ENCODE data around the gene TSC22D4. TPM values are rescaled to one million over a fixed set of nuclear protein-coding genes. Genes with fewer than 3 reads are reported as not detected.

The TSC22D4 gene
- polyA plus RNA-seq, 1 experiment = 10.2 TPM

DNA sequence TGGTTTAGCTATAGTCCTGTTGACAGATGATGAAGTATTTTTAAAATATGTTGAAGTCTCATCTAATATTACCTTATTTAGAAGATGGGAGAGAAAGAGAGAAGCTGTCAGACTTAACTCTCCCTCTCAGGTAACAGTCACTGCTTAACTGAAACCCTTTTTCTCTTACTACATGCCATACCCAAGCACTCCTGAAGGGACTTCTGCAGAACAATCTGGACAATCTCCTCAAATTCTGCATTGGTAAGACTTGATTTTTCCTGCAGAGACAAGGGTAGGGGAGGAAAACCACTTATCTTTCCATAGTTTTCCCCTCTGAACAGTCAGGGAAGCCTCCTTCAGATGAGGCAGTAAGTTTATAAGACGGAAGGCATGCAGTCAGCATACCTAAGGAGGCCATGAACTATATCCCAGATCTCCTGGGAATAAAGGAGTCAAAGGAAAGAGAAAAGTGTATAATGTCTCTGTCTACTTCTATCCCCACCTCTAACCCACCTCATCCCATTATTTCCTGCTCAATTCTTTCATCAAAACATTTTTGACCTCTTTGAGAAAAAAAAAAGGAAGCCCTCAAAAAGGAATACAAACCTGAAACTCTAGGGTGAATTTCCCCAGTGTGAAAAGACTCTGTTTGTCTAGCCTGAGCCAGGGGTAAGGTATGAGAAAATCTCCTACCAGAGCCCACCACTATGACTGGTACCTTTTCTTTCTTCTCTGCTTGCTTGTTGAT lies 59.9 kb downstream of the TSC22D4 start:
- POLR2A ChIA-PET = interaction anchor here (1.4 kb wide), 1 partner anchor 9 kb away, joined by 9 read pairs; the partner anchor contains the start of gene ZCWPW1
- CTCF ChIA-PET = interaction anchor here (0.6 to 1.2 kb wide), 3 partner anchors 11 to 1342 kb away, joined by 3 to 4 read pairs (median 3); no protein-coding TSS in a partner anchor

More for the DNA sequence above, 59.9 kb downstream of the TSC22D4 start:
- DNase-seq (ENCODE audit: low read depth, low spot score) = no peak
- H3K9me3 ChIP-seq (ENCODE audit: control insufficient read depth, insufficient read depth, low read length) = no peaks in the 10 kb centered on the region
- H3K4me3 ChIP-seq (ENCODE audit: low read depth, low read length) = no peak overlapping the region
- TF ChIP-seq, protein P1, sequence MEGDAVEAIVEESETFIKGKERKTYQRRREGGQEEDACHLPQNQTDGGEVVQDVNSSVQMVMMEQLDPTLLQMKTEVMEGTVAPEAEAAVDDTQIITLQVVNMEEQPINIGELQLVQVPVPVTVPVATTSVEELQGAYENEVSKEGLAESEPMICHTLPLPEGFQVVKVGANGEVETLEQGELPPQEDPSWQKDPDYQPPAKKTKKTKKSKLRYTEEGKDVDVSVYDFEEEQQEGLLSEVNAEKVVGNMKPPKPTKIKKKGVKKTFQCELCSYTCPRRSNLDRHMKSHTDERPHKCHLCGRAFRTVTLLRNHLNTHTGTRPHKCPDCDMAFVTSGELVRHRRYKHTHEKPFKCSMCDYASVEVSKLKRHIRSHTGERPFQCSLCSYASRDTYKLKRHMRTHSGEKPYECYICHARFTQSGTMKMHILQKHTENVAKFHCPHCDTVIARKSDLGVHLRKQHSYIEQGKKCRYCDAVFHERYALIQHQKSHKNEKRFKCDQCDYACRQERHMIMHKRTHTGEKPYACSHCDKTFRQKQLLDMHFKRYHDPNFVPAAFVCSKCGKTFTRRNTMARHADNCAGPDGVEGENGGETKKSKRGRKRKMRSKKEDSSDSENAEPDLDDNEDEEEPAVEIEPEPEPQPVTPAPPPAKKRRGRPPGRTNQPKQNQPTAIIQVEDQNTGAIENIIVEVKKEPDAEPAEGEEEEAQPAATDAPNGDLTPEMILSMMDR (IDR thresholded peaks at IDR 0.05; ENCODE audit: low read depth, low read length) = 0 out of 2 replicates have a peak, but pooled peaks have one; percentile 9
- no peaks in the 10 kb centered on the region for H3K27me3 ChIP-seq (ENCODE audit: control insufficient read depth, insufficient read depth, low read length)
- no peak overlapping the region for H3K27ac ChIP-seq (ENCODE audit: low read depth, low read length)

Other genes starting within 250 kb of the TSC22D4 start
- not detected in 2 replicates for gene SPDYE3, start 171.5 kb downstream of the TSC22D4 start, polyA plus RNA-seq (2011; rRNA removed)
- gene PILRB, start 121.1 kb downstream of the TSC22D4 start, polyA plus RNA-seq (2011; rRNA removed) = 6.6 and 7.0 TPM in 2 replicates
- 0.30 and 0.37 TPM in 2 replicates for gene PILRA, start 105.7 kb downstream of the TSC22D4 start, polyA plus RNA-seq (2011; rRNA removed)
- gene ZCWPW1, start 50.5 kb downstream of the TSC22D4 start, polyA plus RNA-seq (2011; rRNA removed) = 0.89 and 1.5 TPM in 2 replicates
- 9.1 and 10.1 TPM in 2 replicates for gene MEPCE, start 49.4 kb downstream of the TSC22D4 start, polyA plus RNA-seq (2011; rRNA removed)
- 7.5 and 11.8 TPM in 2 replicates for gene PPP1R35, start 42.7 kb downstream of the TSC22D4 start, polyA plus RNA-seq (2011; rRNA removed)
- gene SPACDR, start 15.0 kb downstream of the TSC22D4 start, polyA plus RNA-seq (2011; rRNA removed) = 0.76 and 1.3 TPM in 2 replicates
- gene NYAP1, start 4.7 kb upstream of the TSC22D4 start, polyA plus RNA-seq (2011; rRNA removed) = 0.35 and 0.38 TPM in 2 replicates
- gene AGFG2, start 60.0 kb upstream of the TSC22D4 start, polyA plus RNA-seq (2011; rRNA removed) = 5.7 and 6.4 TPM in 2 replicates
- gene SAP25, start 94.7 kb upstream of the TSC22D4 start, polyA plus RNA-seq (2011; rRNA removed) = not detected in 2 replicates
- gene LRCH4, start 106.9 kb upstream of the TSC22D4 start, polyA plus RNA-seq (2011; rRNA removed) = 11.3 and 12.9 TPM in 2 replicates
- gene FBXO24, start 107.1 kb upstream of the TSC22D4 start, polyA plus RNA-seq (2011; rRNA removed) = 0.29 and 0.33 TPM in 2 replicates
- gene PCOLCE, start 123.1 kb upstream of the TSC22D4 start, polyA plus RNA-seq (2011; rRNA removed) = 164 and 227 TPM in 2 replicates
- gene MOSPD3, start 133.3 kb upstream of the TSC22D4 start, polyA plus RNA-seq (2011; rRNA removed) = 9.1 and 10.0 TPM in 2 replicates
- 0.05 and 0.06 TPM in 2 replicates for gene TFR2, start 162.3 kb upstream of the TSC22D4 start, polyA plus RNA-seq (2011; rRNA removed)
- not detected in 2 replicates for gene ACTL6B, start 177.2 kb upstream of the TSC22D4 start, polyA plus RNA-seq (2011; rRNA removed)
- 68.4 and 114 TPM in 2 replicates for gene GNB2, start 194.5 kb upstream of the TSC22D4 start, polyA plus RNA-seq (2011; rRNA removed)
- gene GIGYF1, start 215.0 kb upstream of the TSC22D4 start, polyA plus RNA-seq (2011; rRNA removed) = 4.4 and 5.2 TPM in 2 replicates
- 17.7 and 20.0 TPM in 2 replicates for gene POP7, start 226.9 kb upstream of the TSC22D4 start, polyA plus RNA-seq (2011; rRNA removed)
- gene EPO, start 241.3 kb upstream of the TSC22D4 start, polyA plus RNA-seq (2011; rRNA removed) = not detected in 2 replicates